HG02840 (cell line): ENCODE measurements around the gene CISH.

Experiments used
- ATAC-seq: cut with Tn5 transposase; IDR thresholded peaks from one replicate; pipeline ENCODE4 v1.9.1; 2021; ENCODE audit warnings: mild to moderate bottlenecking, moderate library complexity, moderate number of reproducible peaks; ENCODE audit not compliant: unreplicated experiment, low FRiP score

The CISH gene

DNA sequence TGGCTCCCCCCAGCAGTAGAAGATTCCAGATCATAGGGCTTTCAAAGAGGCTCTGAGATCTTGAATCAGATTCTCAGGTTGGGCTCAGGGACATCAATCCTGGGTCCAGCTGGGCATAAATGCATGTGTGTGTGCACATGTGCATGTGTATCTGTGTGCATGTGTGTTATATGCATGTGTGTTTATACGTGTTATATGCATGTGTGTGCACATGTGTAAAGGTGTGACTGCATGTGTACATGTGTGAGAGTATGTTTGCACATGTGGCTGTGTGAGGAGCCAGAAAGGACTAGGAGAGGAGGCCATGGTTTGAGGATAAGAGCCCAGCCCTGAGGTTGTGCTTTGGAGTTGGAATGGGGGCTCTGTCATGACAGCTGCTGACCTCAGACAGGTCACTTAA lies 3.6 kb upstream of the CISH start:
- no peak for ATAC-seq

DNA sequence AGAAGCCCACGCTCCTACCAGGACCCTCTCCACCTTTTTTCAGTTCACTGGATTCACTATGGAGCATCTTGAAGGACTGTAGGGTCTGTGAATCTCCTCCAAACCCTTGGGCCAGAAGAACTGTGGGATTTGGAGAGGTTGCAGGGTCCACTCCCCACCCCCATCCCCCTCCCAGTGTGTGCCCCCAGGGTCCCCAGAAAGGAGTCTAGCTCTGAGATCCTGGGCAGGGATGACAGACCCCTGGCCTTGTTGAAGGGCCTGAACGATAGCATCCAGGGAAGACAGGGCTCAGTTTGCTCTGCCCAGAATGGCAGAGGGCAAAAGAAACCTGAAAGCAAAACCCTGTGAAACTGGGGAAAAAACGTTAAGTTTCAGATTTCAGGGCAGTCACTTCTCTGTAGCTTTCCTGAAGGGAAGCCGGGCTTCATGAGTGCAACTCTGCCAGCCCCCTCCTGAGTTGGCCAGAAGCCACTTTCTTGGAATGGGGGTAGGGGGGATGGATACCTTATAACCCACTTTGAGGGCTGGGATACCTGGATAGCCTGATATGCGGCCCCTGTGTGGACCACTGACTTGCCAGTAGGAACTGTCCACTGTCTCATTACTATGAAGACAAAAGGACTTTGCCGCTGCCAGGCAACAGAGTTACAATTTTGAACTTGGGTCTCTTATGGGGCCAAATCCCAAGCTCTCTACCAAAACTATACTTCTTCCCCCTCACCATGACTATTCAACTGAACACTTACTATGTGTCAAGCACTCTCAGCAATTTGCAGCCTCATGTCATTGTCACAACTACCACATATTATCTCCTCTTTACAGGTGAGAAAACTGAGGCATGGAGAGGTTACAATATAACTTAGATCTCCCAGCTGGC lies 1.6 kb upstream of the CISH start:
- no peak for ATAC-seq

- ATAC-seq, result no peak
Measured at GRCh38 chr3:50612234-50612882, 784 bp upstream of the CISH start.

DNA sequence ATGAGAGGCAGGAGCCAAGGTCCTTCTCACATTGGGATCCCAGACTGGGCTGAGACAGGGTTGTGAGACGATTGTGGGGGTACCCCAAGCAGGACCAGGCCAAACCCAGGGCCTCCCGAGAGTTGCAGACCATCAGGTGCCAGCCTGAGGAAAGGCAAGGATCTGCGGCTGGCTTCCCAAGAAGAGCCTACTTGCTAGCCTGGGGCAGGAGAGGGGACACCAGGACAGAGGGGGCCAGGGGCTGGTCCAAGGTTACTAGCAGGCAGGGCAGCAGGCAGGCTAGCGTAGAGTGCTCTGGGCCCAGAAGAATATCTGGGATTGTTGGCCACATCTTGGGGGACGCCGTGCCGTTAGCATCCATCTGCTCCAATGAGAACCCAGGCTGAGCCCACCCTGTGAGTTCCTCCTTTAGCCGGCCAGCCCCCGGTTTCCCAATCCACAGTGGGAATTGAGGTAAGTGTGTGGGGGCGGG lies 546 bp downstream of the CISH start:
- ATAC-seq, result no peak

- ATAC-seq, result no peak
Measured at GRCh38 chr3:50610181-50610971, 1.2 kb downstream of the CISH start.

DNA sequence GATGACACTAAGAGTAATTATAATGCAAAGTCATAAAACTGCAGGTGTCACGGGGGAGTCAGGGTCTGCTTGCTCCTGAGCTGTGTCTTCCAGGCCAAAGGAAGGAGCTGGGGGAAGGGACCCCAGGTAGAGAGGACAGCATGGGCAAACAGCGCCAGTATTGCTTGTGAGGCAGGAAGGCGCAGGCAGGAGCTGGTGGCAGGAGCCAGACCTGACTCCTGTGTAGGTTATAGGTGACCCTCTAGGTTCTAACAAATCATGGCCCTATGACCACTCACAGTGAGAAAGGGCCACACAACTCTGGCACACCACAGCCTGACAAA lies 1.9 kb downstream of the CISH start:
- ATAC-seq, result no peak

DNA sequence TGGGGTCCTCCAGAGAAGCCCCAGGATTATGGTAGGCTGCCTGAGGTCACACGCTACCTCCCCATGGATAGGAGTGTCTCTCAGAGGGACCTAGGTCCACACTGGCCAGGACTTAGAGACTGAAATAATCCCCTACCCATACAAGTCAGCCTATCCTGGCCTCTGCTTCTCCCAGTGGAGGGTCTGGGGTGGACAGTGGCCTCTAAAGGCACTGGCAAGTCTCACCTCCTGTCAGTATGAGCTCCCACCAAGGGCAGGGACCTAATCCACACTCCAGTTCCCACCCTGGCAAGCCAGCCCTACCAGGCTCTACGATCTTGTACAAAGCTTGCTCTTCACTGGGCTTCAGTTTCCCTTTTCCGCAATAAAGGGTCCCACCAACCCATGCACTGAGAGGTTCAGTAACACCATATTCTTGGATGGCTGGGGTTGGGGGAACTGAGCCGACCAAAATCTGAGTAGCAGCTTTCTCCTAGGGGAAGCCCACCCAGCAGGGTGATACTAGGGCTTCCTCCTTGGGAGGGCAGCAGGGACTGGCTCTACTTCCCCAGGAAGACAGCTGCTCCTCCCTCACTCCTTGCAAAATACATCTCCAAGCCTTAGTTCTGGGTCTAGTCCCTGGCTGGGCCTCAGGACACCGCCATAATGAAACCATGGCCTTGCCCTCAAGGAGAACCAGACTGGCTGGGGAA lies 2.4 kb downstream of the CISH start:
- ATAC-seq, result no peak

DNA sequence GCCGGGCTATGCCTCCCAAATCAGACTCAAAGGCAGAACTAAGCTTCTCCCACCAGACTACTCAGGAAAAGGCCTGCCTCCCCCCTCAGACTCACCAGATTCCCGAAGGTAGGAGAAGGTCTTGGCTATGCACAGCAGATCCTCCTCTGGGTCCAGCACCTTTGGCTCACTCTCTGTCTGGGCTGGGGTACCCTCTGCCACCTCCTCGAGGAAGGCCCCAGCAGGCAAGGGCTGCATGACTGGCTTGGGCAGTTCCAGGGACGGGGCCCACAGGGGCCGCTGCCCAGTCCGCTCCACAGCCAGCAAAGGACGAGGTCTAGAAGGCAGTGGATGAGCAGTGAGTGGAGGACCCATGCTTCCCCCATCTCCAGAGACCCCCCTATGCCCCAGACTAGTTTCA lies 3.3 kb downstream of the CISH start:
- ATAC-seq, result no peak

- no peak for ATAC-seq
Measured at GRCh38 chr3:50607271-50608091, 4.1 kb downstream of the CISH start.

DNA sequence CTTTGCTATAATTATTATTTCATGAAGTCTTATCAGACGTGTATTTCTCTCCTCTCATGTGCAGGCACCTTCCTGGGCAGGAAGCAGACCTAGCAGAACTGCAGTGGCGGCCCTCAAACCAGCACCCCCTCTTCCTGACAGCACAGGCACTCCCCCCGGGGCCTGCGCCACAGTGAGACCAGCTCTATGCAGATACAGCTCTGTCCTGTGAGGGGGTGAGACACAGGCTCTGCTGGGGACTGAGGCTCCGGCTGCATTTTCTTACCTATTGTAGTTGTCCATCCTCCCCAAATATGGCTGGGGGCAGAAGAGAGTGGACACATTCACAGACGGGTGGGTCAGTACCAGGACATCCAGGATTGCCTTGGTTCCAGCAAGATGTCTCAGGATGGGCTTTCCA lies 5.0 kb downstream of the CISH start:
- ATAC-seq, result no peak

- ATAC-seq, result no peak
Measured at GRCh38 chr3:50605901-50606326, 5.7 kb downstream of the CISH start.

- ATAC-seq, result no peak
Measured at GRCh38 chr3:50604628-50605588, 6.7 kb downstream of the CISH start.

- ATAC-seq, result no peak
Measured at GRCh38 chr3:50604110-50604621, 7.4 kb downstream of the CISH start.

- ATAC-seq, result no peak
Measured at GRCh38 chr3:50603261-50604109, 8.1 kb downstream of the CISH start.

DNA sequence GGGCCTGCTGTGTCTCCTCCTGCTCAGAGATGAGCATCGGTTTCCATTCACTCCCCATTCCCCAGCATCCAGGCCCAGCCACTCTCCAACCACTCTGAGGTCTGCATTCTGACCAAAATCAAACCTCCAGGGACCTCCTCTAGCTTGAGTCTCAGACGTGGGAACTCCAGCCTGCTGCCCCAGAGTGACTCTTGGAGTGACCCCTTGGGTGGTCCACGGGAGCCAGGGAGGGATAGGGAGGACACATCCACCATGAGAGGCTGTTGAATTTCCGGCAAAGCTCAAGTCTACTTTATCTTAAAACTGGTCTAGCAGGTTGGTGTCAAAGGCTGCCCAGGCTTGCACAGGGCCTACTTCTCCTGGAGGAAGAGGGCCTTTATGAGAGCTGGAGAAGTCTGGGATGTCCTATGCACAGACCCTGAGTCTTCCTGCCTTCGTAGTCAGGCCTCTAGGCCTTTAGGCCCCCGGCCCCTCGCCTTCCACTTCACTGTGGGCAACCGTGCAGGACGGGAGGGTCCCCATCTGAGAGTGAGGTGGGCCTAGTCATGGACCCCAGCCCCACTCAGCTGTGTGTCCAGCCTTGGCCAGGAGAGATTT lies 8.9 kb downstream of the CISH start:
- ATAC-seq, result no peak

DNA sequence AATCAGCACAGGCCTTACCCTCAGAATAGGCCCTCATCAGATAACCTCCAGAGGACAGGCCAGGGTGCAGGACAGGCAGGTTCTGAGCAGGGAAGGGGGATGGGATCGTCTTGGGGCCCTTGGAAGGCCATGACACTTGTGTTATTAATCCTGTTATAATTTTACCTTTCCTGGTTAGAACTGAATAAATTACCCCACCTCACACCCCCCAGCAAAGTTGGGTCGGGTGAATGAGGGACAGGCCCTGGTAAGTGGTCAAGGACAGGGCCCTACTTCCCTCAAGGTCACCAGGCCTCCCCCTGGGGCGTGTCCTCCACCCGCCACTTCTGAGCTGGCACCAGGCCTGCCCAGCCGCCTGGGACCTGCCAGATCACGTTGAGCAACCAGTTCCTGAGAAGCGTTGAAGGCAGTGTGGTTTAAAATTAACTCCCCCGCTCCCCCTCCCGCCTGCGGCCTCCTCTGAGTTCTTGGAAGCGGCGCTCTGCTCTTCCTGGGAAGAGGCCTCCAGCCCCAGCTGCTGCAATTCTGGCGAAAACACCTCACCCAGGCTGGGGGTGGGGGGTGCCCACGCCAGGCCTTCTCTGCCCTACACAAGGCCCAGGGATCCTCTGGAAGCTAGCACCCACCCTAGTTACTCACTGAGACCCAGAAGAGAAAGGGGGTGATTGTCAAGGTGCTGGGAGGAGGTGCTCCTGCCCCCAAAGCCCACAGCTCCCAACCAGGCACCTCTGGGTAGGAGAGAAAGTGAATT lies 10.6 kb downstream of the CISH start:
- ATAC-seq, result no peak
